Endodermal cell (in vitro differentiated cells): ENCODE measurements around the gene RGS3. TPM values are rescaled to one million over a fixed set of nuclear protein-coding genes. Genes with fewer than 3 reads are reported as not detected.

ENCODE experiments used
- DNase-seq: peaks from one replicate; pipeline ENCODE4 v3.0.0-alpha.2; 2017
- H3K27ac ChIP-seq: 2 replicates; pipeline ENCODE4 v1.5.1; 2013; ENCODE audit warnings: mild to moderate bottlenecking, low read depth, low read length, moderate library complexity
- H3K27me3 ChIP-seq: 2 replicates; pipeline ENCODE4 v1.6.1; 2013; ENCODE audit warnings: mild to moderate bottlenecking, low read length, moderate library complexity; ENCODE audit not compliant: insufficient read depth, control insufficient read depth, poor library complexity, severe bottlenecking
- H3K36me3 ChIP-seq: 2 replicates; pipeline ENCODE4 v1.7.0; 2013; ENCODE audit warnings: mild to moderate bottlenecking, low read length, moderate library complexity; ENCODE audit not compliant: control insufficient read depth, insufficient read depth
- H3K4me1 ChIP-seq: one replicate; pipeline ENCODE4 v1.7.0; 2013; ENCODE audit warnings: low read length; ENCODE audit not compliant: control insufficient read depth, insufficient read depth
- H3K4me3 ChIP-seq: 2 replicates; pipeline ENCODE4 v1.5.1; 2013; ENCODE audit warnings: mild to moderate bottlenecking, low read length, moderate library complexity
- H3K9ac ChIP-seq: 2 replicates; pipeline ENCODE4 v1.6.1; 2013; ENCODE audit warnings: mild to moderate bottlenecking, low read length, moderate library complexity; ENCODE audit not compliant: poor library complexity, severe bottlenecking; ENCODE audit errors: extremely low read depth
- H3K9me3 ChIP-seq: 2 replicates; pipeline ENCODE4 v1.6.1; 2013; ENCODE audit warnings: mild to moderate bottlenecking, low read length, moderate library complexity; ENCODE audit not compliant: control insufficient read depth
- H3K27ac Mint-ChIP-seq: 2 replicates; pipeline ENCODE4 v1.8.0; 2020; ENCODE audit warnings: mixed read lengths
- H3K27me3 Mint-ChIP-seq: 2 replicates; pipeline ENCODE4 v1.8.0; 2021; ENCODE audit warnings: mild to moderate bottlenecking, mixed read lengths; ENCODE audit not compliant: insufficient read depth
- H3K36me3 Mint-ChIP-seq: 2 replicates; pipeline ENCODE4 v1.8.0; 2020; ENCODE audit warnings: low read depth, mixed read lengths
- H3K4me1 Mint-ChIP-seq: 2 replicates; pipeline ENCODE4 v1.8.0; 2020; ENCODE audit warnings: mixed read lengths
- H3K4me3 Mint-ChIP-seq: 2 replicates; pipeline ENCODE4 v1.8.0; 2020; ENCODE audit warnings: mild to moderate bottlenecking, moderate library complexity, mixed read lengths
- H3K9me3 Mint-ChIP-seq: 2 replicates; pipeline ENCODE4 v1.8.0; 2020; ENCODE audit warnings: mild to moderate bottlenecking, mixed read lengths
- WGBS, 2 experiments: methylation state at CpG; one replicate each; pipeline versions ENCODE4 v1.1.5 to v1.1.7; 2013; ENCODE audit warnings: missing lambda C conversion rate in 2 of 2, mixed read lengths in 1 of 2; ENCODE audit not compliant: insufficient coverage in 1 of 2, insufficient read length in 1 of 2; 5-methylcytosine and 5-hydroxymethylcytosine counted together
- total RNA-seq, 2 donors: library from RNA; stranded (reverse); fragmentation: NEBNext Ultra II Directional in 1 of 2; extraction: Animal tissue kit (Norgen Biotek cat#: 25700) in 1 of 2; gene quantifications; 2 replicates in 1 of 2; 3 replicates in 1 of 2; pipeline ENCODE4 v1.2.1, GENCODE V29; 2021
- TF ChIP-seq, protein P1 (sequence below): fragments of 200-600 bp; sonication (generic); conservative IDR thresholded peaks from 2 replicates; pipeline ENCODE4 v1.5.0; 2021; ENCODE audit warnings: antibody characterized with exemption, mild to moderate bottlenecking

The RGS3 gene
- total RNA-seq, 2 donors from 2014 or later: 20.7 to 40.3 TPM

DNA sequence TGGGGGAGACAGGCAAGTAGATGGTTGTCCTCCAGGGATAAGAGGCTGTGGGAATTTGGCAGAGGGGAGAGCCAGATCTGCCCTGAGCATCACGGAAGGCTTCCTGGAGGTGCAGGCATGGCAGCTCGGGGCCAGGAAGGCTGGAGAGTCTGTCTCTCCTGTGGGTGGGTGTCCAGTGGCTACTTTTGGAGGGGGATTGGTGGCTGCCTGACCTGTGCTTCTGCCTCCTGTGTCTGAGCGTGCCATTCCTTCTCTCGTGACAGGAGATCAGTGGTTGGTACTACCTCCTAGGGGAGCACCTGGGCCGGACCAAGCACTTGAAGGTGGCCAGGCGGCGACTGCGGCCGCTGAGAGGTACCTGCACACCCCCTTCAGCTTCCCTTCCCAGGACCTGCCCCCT is 33.5 kb downstream of the RGS3 start:
- H3K4me1 Mint-ChIP-seq: peaks cover 16% of the 10 kb centered on the region
- Histone ChIP-seq H3K4me1 (no peaks in the 10 kb centered on the region), H3K27me3 (no peaks in the 10 kb centered on the region), H3K27ac (no peak overlapping the region), H3K9me3 (no peaks in the 10 kb centered on the region), H3K9ac (no peak overlapping the region), H3K36me3 (no peaks in the 10 kb centered on the region), H3K4me3 (no peak overlapping the region)
- H3K9me3 Mint-ChIP-seq: no peaks in the 10 kb centered on the region
- WGBS, 2 experiments: 95 to 100% methylated on average over 4 to 9 of the region's 9 CpGs
- TF ChIP-seq, protein P1, sequence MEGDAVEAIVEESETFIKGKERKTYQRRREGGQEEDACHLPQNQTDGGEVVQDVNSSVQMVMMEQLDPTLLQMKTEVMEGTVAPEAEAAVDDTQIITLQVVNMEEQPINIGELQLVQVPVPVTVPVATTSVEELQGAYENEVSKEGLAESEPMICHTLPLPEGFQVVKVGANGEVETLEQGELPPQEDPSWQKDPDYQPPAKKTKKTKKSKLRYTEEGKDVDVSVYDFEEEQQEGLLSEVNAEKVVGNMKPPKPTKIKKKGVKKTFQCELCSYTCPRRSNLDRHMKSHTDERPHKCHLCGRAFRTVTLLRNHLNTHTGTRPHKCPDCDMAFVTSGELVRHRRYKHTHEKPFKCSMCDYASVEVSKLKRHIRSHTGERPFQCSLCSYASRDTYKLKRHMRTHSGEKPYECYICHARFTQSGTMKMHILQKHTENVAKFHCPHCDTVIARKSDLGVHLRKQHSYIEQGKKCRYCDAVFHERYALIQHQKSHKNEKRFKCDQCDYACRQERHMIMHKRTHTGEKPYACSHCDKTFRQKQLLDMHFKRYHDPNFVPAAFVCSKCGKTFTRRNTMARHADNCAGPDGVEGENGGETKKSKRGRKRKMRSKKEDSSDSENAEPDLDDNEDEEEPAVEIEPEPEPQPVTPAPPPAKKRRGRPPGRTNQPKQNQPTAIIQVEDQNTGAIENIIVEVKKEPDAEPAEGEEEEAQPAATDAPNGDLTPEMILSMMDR: no peak
- no peak for DNase-seq
- no peaks in the 10 kb centered on the region for H3K27me3 Mint-ChIP-seq
- no peak overlapping the region for H3K4me3 Mint-ChIP-seq
- H3K36me3 Mint-ChIP-seq: no peaks in the 10 kb centered on the region
- H3K27ac Mint-ChIP-seq: no peak overlapping the region

DNA sequence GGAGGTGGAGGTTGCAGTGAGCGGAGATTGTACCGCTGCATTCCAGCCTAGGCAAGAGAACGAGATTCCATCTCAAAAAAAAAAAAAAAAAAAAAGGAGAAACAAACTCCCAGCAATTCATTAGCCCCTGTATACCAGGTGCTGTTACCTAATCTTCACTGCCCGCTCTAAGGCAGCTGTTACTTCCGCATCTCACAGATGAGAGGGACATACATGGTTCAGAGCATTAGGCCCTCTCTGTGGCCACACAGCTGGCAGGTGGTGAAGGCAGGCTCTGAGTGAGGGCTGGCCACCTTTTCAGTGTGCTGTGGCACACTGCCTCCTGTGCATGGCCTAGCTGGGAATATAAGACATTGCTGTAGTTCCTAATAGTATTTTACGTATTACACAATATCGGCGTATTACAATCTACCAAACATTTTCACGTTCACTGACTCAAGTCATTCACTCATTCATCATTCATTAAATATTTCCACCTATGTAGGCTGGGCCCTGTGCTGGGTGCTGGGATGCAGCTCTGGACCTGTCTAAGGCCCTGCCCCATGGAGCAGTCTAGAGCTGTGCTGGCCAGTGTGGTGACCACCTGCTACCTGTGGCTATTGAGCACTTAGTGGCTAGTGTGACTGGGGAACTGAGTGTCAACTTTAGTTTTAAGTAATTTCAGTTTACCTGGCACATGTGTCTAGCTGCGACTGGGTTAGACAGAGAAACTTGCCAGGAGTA is 35.8 kb downstream of the RGS3 start:
- no peaks in the 10 kb centered on the region for H3K9me3 Mint-ChIP-seq
- no peak overlapping the region for H3K4me3 Mint-ChIP-seq
- H3K4me3 ChIP-seq: no peak overlapping the region
- H3K27me3 Mint-ChIP-seq: no peaks in the 10 kb centered on the region
- DNase-seq: no peak
- 94 to 96% methylated on average over 5 to 10 of the region's 10 CpGs for WGBS, 2 experiments
- H3K27ac Mint-ChIP-seq: no peak overlapping the region
- H3K4me1 Mint-ChIP-seq: peaks cover 21% of the 10 kb centered on the region
- H3K36me3 ChIP-seq: no peaks in the 10 kb centered on the region
- TF ChIP-seq, protein P1: no peak
- H3K4me1 ChIP-seq: no peaks in the 10 kb centered on the region
- H3K27me3 ChIP-seq: no peaks in the 10 kb centered on the region
- H3K27ac ChIP-seq: no peak overlapping the region
- H3K9ac ChIP-seq: no peak overlapping the region
- no peaks in the 10 kb centered on the region for H3K9me3 ChIP-seq
- H3K36me3 Mint-ChIP-seq: no peaks in the 10 kb centered on the region

DNA sequence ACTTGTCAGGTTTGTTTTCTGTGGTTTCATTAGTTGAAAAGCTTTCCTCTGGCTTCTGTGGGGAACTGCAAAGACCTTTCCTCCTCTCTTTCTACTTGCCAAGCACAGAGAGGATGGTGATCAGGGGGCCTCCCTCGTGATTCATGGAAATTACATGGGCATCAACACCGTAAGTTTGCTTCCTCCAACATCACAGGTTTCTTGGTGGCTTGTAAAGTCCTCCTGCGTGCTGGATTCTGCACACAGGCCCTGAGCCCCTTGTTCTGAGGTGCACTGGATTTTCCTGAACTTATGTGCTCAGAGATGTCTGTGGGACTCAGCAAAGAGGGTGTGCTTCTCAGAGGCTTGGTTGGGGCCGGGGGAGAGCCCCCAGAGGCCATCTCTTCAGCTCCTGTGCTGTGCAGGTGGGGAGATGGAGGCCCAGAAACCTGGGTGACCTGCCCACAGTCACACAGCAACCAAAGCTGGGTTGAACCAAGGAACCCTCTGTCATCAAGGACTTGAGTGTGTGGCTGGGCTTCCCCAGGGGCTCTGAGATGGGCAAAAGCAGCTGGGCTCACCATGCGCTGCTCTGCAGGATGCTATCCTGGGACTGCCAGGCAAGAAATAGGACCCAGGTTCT is 36.5 kb downstream of the RGS3 start:
- no peaks in the 10 kb centered on the region for H3K36me3 Mint-ChIP-seq

More for the DNA sequence above, 36.5 kb downstream of the RGS3 start:
- Histone ChIP-seq H3K9ac (no peak overlapping the region), H3K27me3 (no peaks in the 10 kb centered on the region), H3K9me3 (no peaks in the 10 kb centered on the region), H3K27ac (no peak overlapping the region), H3K4me1 (no peaks in the 10 kb centered on the region), H3K4me3 (no peak overlapping the region), H3K36me3 (no peaks in the 10 kb centered on the region)
- Mint-ChIP-seq H3K27me3 (no peaks in the 10 kb centered on the region), H3K4me3 (no peak overlapping the region), H3K9me3 (no peaks in the 10 kb centered on the region), H3K4me1 (peaks cover 21% of the 10 kb centered on the region), H3K27ac (no peak overlapping the region)
- TF ChIP-seq, protein P1: no peak
- DNase-seq: no peak
- 83 to 95% methylated on average over 3 to 5 of the region's 5 CpGs for WGBS, 2 experiments
